ENCODE data around the gene ENPP7. TPM values are rescaled to one million over a fixed set of nuclear protein-coding genes. Genes with fewer than 3 reads are reported as not detected.
A peak's percentile ranks its signal among the peaks of the same experiment; 100 is the strongest.

Gene ENPP7
- total and polyA plus RNA-seq, 2 experiments from 2014 or later = not detected

DNA sequence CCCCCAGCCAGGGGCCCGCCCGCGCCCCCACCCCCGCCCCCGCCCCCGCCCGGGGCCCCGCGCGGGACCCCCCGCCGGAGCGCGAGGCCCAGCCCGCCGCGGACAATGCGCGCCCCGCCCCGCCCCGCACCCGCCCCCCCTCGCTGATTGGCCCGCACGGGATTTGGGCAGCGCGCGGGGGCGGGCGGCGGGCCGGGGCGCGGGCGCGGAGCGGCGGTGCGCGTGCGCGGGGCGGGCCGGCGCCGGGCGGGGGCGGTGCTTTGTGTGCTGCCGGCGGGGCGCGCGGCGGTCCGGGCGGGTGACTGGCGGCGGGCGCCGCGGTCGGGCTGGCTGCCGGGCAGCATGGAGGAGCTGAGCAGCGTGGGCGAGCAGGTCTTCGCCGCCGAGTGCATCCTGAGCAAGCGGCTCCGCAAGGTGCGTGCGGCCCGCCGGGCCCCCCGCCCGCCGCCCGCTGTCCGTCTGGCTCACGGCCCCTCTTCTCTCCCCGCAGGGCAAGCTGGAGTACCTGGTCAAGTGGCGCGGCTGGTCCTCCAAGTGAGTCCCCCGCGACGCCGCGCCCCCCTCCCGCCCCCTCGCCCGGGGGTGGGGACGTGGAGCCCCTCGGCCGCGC lies 47.3 kb downstream of the ENPP7 start, which contains the start of gene CBX2:
Gene CBX2 (plus strand): TSS at position 255 of the 610 bp plus-strand sequence. CDS start 88 bp downstream, at position 343.
- WGBS, 2 experiments (ENCODE audit: low coverage in 1 of 2, low lambda C conversion rate in 2 of 2, missing lambda C conversion rate in 2 of 2) = 2% methylated on average over 41 of the region's 96 CpGs; no CpG with 5 or more reads in 1 of the 2 experiments
- H3K27me3 ChIP-seq (replicated peaks; ENCODE audit: insufficient read depth) = peaks cover 45% of the 10 kb centered on the region
- H3K79me2 ChIP-seq (ENCODE audit: insufficient read depth) = no peaks in the 10 kb centered on the region
- H3K36me3 ChIP-seq (ENCODE audit: low read depth) = no peaks in the 10 kb centered on the region
- peak within 1 kb of the TSS; percentile 79 for H2AFZ ChIP-seq
- TF ChIP-seq EZH2 (IDR thresholded peaks at IDR 0.05; ENCODE audit: insufficient read depth, poor library complexity, severe bottlenecking) (no peak), EZH2phosphoT487 (IDR thresholded peaks at IDR 0.05; ENCODE audit: insufficient read depth, low read depth) (no peak)
- H3K4me2 ChIP-seq (ENCODE audit: unreplicated experiment) = peak within 1 kb of the TSS; percentile 76
- H3K4me3 ChIP-seq = peak within 1 kb of the TSS; percentile 63
- H3K27ac ChIP-seq = no peak within 1 kb of the TSS
- in situ Hi-C loops (cut with MboI) = no loop called here
- H3K9me3 ChIP-seq (ENCODE audit: low read depth) = no peaks in the 10 kb centered on the region
- H3F3A ChIP-seq (ENCODE audit: insufficient read depth) = peaks cover 4% of the 10 kb centered on the region; the same call in 1 of the 2 replicates
- DNase-seq = peak; percentile 91
- no peaks in the 10 kb centered on the region for H3K9me2 ChIP-seq (ENCODE audit: insufficient read depth)
- H4K20me1 ChIP-seq (ENCODE audit: insufficient read depth) = no peaks in the 10 kb centered on the region
- no peaks in the 10 kb centered on the region for H3K4me1 ChIP-seq (ENCODE audit: insufficient read depth)
- no peak within 1 kb of the TSS; the same call in 1 of the 2 replicates for H3K9ac ChIP-seq

DNA sequence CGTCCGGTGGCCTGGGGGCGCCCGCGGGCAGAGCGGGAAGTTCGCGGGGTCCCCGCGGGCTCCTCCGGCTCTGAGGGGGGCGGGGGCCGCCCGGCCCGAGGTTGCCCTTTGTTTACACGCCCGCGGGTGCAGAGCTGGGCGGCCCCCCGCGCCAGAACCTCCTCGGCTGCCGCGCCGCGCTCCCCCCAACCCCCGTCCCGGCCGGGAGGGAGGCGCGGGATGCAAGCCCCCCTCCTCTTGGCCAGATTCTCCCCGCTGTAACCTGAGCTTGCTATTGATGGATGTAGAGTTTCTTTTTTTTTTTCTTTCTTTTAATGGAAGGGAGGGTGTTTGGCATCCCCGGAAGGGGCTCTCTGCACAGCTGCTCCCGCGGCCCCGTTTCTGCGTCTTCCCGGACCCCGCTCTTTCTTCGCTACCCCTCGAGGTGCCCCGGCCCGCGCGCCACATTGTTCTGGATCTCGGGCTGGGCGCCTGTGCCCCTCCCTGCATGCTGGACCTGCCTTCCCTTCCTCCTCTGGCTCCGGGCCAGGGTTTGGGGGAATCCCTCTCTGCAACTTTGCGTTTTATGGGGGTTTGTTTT lies 47.9 kb downstream of the ENPP7 start:
- H3K9ac ChIP-seq = no peak overlapping the region; the same call in 1 of the 2 replicates

DNA sequence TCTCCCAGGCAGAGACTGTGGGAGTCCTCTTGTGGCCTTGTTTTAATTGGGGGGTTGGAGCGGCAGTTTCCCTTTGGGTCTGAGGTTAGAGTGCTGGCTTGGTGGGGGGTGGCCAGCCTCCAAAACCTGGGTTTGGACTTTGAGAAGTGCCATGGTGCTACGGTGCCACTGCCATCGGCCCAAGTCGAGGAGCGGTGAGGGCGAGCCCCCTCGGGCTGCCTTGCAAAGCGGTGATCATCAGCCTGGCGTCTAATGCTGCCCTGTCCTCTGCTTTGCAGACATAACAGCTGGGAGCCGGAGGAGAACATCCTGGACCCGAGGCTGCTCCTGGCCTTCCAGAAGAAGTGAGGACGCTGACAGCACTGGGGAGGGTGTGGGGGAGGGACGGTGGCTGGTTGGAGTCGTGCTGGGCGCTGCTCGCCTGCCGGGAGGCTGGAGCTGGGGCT lies 48.4 kb downstream of the ENPP7 start:
- WGBS, 2 experiments (ENCODE audit: low coverage in 1 of 2, low lambda C conversion rate in 2 of 2, missing lambda C conversion rate in 2 of 2) = 52 to 53% methylated on average over 17 of the region's 17 CpGs
- no peaks in the 10 kb centered on the region for H3K9me3 ChIP-seq (ENCODE audit: low read depth)
- no peak overlapping the region for H3K4me3 ChIP-seq
- H3K4me2 ChIP-seq (ENCODE audit: unreplicated experiment) = no peak overlapping the region
- H4K20me1 ChIP-seq (ENCODE audit: insufficient read depth) = no peaks in the 10 kb centered on the region
- H3K27ac ChIP-seq = no peak overlapping the region
- no peak overlapping the region for H3K9ac ChIP-seq
- DNase-seq = no peak
- no peaks in the 10 kb centered on the region for H3K4me1 ChIP-seq (ENCODE audit: insufficient read depth)
- TF ChIP-seq EZH2 (IDR thresholded peaks at IDR 0.05; ENCODE audit: insufficient read depth, poor library complexity, severe bottlenecking) = no peak
- no peak for TF ChIP-seq EZH2phosphoT487 (IDR thresholded peaks at IDR 0.05; ENCODE audit: insufficient read depth, low read depth)
- no peaks in the 10 kb centered on the region for H3K9me2 ChIP-seq (ENCODE audit: insufficient read depth)
- H3K36me3 ChIP-seq (ENCODE audit: low read depth) = no peaks in the 10 kb centered on the region
- no peak overlapping the region for H2AFZ ChIP-seq
- in situ Hi-C loops (cut with MboI) = no loop called here
- no peaks in the 10 kb centered on the region for H3K79me2 ChIP-seq (ENCODE audit: insufficient read depth)
- peaks cover 43% of the 10 kb centered on the region for H3K27me3 ChIP-seq (replicated peaks; ENCODE audit: insufficient read depth)
- peaks cover 4% of the 10 kb centered on the region; the same call in 1 of the 2 replicates for H3F3A ChIP-seq (ENCODE audit: insufficient read depth)

More for the DNA sequence above, 47.9 kb downstream of the ENPP7 start:
- peaks cover 43% of the 10 kb centered on the region for H3K27me3 ChIP-seq (replicated peaks; ENCODE audit: insufficient read depth)
- TF ChIP-seq EZH2 (IDR thresholded peaks at IDR 0.05; ENCODE audit: insufficient read depth, poor library complexity, severe bottlenecking) (peak; percentile 65), EZH2phosphoT487 (IDR thresholded peaks at IDR 0.05; ENCODE audit: insufficient read depth, low read depth) (no peak)
- 4 to 10% methylated on average over 14 to 33 of the region's 49 CpGs for WGBS, 2 experiments (ENCODE audit: low coverage in 1 of 2, low lambda C conversion rate in 2 of 2, missing lambda C conversion rate in 2 of 2)
- peak overlapping the region; percentile 75 for H2AFZ ChIP-seq
- peaks cover 4% of the 10 kb centered on the region; the same call in 1 of the 2 replicates for H3F3A ChIP-seq (ENCODE audit: insufficient read depth)
- no peaks in the 10 kb centered on the region for H4K20me1 ChIP-seq (ENCODE audit: insufficient read depth)
- H3K36me3 ChIP-seq (ENCODE audit: low read depth) = no peaks in the 10 kb centered on the region
- in situ Hi-C loops (cut with MboI) = no loop called here
- H3K9me2 ChIP-seq (ENCODE audit: insufficient read depth) = no peaks in the 10 kb centered on the region
- no peaks in the 10 kb centered on the region for H3K4me1 ChIP-seq (ENCODE audit: insufficient read depth)
- no peak overlapping the region for H3K27ac ChIP-seq
- H3K9me3 ChIP-seq (ENCODE audit: low read depth) = no peaks in the 10 kb centered on the region
- peak overlapping the region; percentile 63 for H3K4me3 ChIP-seq
- DNase-seq = no peak
- peak overlapping the region; percentile 76 for H3K4me2 ChIP-seq (ENCODE audit: unreplicated experiment)
- no peaks in the 10 kb centered on the region for H3K79me2 ChIP-seq (ENCODE audit: insufficient read depth)

DNA sequence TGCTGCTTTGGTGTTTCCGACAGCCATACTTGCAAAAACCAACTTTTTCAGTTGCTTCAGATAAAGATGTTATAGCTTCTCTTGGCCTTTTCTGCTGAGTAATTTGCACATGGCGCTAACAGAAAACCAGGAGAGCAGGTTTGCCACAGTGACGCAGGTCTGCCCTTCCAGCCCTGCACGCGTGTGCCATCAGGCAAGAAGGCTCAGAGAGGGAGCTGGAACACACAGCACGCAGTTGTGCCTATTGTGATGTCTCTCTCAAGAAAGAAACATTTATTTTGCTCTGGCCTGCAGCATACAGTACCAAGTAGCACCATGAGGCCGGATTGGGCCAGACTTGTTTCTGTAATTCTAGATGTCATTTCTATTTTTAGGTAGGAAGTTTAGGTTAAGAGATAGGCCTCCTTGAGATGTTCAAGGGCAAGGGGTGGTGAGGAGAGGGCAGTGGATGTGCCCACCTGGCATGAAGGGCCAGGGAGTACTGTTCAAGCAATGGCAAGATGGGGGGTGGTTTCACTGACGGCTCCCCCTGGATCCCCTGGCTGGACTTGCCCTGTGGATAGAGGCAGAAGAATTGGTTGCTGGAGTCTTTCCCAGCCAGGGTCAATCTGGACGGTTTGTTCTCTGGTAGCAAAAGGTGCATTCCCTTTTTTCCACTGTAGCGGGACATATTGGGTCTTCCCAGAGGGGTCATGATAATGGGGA lies 49.1 kb downstream of the ENPP7 start:
- Histone ChIP-seq H3K27me3 (replicated peaks; ENCODE audit: insufficient read depth) (peaks cover 36% of the 10 kb centered on the region), H2AFZ (no peak overlapping the region), H3F3A (ENCODE audit: insufficient read depth) (peaks cover 4% of the 10 kb centered on the region; the same call in 1 of the 2 replicates), H3K4me1 (ENCODE audit: insufficient read depth) (no peaks in the 10 kb centered on the region), H3K79me2 (ENCODE audit: insufficient read depth) (no peaks in the 10 kb centered on the region), H3K27ac (no peak overlapping the region), H4K20me1 (ENCODE audit: insufficient read depth) (no peaks in the 10 kb centered on the region), H3K4me2 (ENCODE audit: unreplicated experiment) (no peak overlapping the region), H3K4me3 (no peak overlapping the region), H3K9ac (no peak overlapping the region), H3K9me2 (ENCODE audit: insufficient read depth) (no peaks in the 10 kb centered on the region), H3K9me3 (ENCODE audit: low read depth) (no peaks in the 10 kb centered on the region), H3K36me3 (ENCODE audit: low read depth) (no peaks in the 10 kb centered on the region)
- in situ Hi-C loops (cut with MboI) = loop anchor here (10.0 kb wide), 1 partner anchor 215 kb away; no protein-coding TSS in a partner anchor
- TF ChIP-seq EZH2phosphoT487 (IDR thresholded peaks at IDR 0.05; ENCODE audit: insufficient read depth, low read depth) (no peak), EZH2 (IDR thresholded peaks at IDR 0.05; ENCODE audit: insufficient read depth, poor library complexity, severe bottlenecking) (no peak)
- no peak for DNase-seq
- 91 to 92% methylated on average over 10 of the region's 10 CpGs for WGBS, 2 experiments (ENCODE audit: low coverage in 1 of 2, low lambda C conversion rate in 2 of 2, missing lambda C conversion rate in 2 of 2)
